HG02981 (cell line): ENCODE data around the gene DIAPH3.

Experiments used
- ATAC-seq: cut with Tn5 transposase; IDR thresholded peaks from one replicate; pipeline ENCODE4 v1.9.1; 2021; ENCODE audit warnings: mild to moderate bottlenecking, moderate library complexity; ENCODE audit not compliant: unreplicated experiment

The DIAPH3 gene

DNA sequence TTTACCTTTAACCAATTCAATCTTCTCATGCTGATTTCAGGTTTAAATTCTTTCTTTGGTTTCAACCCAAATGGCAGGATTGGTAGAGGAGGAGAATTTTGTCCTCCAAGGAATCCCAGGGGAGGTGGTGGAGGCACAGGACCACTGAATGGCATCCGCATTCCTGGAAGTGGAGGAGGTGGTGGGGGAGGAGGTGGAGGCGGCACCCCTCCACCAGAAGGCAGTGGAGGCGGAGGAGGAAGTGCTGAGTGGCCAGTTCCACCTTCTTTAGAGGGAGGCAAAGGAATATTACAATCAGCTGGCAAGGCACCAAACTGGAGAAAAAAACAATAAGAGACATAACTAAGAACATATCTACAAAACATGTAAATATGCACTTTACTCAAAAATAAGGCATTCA, 192.9 kb downstream of the DIAPH3 start:
- ATAC-seq, result no peak

GRCh38 chr13:59963827-59964226, 199.9 kb downstream of the DIAPH3 start:
- no peak for ATAC-seq

DNA sequence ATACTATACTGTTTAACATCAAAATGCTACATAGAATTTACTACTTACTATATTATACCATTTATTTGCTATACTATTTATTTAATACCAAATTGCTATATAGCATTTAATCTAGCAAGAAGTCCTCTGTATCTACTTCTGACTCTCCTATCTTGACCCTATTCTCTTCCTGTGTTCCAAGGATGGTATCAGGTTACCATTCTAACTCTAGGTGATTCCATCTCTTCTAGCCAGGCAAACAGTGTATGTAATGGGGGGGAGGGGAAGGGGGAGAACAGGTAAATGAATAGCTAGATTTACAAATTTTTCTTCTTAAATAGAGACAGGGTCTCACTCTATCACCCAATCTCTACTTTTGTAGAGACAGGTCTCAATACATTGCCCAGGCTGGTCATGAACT, 200.3 kb downstream of the DIAPH3 start:
- no peak for ATAC-seq

DNA sequence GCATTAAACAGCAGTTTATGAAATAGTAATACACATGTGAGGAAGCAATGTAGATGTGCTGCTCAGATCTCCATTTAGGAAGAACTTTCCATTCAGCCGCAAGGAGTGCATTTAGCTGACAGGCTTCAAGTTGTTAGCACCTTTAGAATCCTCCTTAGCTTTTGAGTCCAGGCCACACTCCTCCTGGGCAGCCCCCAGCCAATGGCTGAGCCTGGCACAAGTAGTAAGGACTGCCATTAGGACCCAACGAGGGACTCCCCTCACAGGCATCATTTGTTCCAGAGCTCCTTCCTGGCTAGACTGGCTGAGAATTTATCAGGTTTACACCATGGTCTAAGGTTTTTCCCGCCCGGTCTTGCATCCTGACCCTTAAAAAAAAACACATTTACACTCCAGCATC, 201.4 kb downstream of the DIAPH3 start:
- no peak for ATAC-seq

- no peak for ATAC-seq
Measured at GRCh38 chr13:59960683-59961082, 203.0 kb downstream of the DIAPH3 start.

GRCh38 chr13:59957438-59957837, 206.3 kb downstream of the DIAPH3 start:
- ATAC-seq, result no peak

DNA sequence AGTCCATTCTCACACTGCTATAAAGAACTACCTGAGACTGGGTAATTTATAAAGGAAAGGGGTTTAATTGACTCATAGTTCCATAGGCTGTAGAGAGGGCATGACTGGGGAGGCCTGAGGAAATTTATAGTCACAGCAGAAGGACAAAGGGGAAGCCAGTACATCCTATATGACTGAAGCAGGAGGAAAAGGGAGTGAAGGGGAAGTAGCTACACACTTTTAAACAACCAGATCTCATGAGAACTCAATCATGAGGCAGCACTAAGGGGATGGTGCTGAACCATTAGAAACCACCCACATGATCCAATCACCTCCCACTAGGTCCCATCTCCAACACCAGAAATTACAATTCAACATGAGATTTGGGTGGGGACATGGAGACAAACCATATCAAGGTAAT, 209.1 kb downstream of the DIAPH3 start:
- no peak for ATAC-seq

DNA sequence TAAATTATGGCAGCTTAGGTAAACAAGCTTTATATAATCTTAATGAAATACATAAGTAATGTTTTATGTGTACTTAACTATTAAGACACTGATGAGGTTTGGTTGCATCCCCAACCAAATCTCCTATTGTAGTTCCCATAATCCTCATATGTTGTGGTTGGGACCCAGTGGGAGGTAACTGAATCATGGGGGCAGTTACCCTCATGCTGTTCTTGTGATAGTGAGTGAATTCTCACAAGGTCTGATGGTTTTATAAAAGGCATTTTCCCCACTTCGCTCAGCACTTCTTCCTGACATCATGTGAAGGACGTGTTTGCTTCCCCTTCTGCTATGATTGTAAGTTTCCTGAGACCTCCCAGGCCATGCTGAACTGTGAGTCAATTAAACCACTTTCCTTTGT, 212.7 kb downstream of the DIAPH3 start:
- no peak for ATAC-seq

GRCh38 chr13:59950266-59950665, 213.5 kb downstream of the DIAPH3 start:
- ATAC-seq, result no peak

DNA sequence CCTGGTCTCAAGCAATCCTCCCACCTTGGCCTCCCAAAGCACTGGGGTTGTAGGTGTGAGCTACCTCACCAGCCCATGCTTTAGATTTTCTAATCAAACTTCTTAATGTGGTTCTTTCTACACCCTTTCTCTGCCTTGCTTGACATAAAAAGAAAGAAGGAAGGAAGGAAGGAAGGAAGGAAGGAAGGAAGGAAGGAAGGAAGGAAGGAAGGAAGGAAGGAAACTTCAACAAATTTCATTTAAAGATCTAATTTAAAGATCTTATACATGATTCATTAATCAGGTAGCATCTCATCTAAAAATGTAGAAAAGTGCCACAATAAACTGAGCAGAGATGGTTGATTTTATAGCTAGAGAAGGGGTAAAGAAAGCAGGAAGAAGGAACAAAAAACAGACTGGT, 215.0 kb downstream of the DIAPH3 start:
- ATAC-seq, result no peak

DNA sequence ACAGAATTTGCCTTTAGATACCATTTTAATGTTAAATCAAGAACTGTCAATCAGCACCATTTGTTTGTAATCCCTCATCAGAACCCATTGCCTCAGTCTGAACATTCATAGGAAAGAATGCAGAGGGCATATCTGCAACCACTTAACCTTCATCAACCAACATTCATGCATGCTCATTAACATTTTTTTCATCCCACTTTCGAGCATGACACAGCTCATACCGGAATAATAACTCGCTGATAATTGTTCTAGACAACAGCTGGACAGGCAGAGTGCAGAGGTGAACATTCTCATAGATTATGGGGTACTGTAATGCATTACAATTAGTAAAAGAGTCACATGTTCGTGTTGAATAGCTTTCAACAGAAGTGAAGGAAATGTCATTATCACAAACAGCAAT, 216.8 kb downstream of the DIAPH3 start:
- no peak for ATAC-seq

- no peak for ATAC-seq
Measured at GRCh38 chr13:59931621-59932020, 232.1 kb downstream of the DIAPH3 start.

DNA sequence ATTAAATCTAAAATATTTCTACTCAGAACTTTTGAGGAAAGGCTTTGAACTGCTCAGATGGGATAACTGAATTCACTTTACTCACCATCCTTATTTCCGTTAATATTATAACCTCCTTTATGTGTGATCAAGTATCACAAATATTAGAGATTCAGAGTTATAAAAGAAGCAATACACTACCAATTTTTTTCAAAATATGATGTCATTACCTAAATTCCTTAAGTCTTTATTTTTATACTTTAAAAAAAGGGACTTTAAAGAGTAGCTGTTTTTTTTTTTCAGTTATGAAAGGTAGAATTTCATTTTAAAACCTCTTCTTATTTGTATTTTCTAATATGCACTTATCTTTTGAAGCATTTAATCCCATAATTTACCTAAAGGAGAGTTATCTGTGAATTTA, 239.5 kb downstream of the DIAPH3 start:
- no peak for ATAC-seq

DNA sequence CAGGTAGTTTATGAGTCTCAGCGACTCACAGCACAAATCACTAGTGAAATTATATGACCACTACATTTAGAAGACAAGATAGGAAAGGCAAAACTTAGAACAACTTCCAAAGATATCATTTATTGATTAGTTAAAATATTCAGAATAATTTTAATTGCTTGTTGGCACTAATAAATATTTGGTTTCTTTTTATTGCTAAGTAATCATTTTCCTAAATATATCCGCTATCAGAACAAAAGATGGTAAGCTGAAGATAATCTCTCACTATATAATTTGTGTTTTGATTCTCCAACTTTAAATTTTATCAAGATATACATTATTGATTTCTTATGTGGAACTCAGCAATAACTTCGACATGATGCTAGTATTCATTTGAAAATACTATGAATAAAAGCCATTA, 248.5 kb downstream of the DIAPH3 start:
- ATAC-seq, result no peak

GRCh38 chr13:59914556-59914955, 249.2 kb downstream of the DIAPH3 start:
- no peak for ATAC-seq

DNA sequence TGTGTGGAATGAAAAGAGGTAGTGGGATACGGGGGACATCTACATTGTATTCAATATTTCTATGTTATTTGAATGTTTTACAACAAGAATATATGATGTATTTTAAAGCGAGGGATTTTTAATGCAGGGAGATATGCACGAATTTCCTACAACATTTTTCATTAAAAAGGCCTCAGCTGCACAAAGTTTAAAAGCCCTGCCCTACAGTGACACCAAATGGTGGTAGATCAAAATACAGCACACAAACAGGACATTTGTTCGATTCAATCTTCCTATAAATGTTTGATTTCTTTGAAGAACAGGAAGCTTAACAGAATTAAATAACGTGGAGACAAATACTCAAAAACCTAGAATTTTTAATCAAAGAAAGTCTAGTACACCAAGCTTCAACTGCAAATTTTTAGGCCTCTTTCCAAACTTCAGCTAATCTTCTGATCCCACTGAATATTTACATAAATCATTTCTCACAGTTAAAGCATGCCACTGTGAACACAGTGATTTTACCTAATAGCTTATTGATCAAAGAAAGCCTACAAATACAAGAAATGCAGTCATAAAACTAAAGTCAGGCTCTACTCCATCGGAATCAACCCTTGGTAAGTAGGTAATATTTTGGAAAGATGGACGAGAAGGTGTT, 257.2 kb downstream of the DIAPH3 start:
- no peak for ATAC-seq

- ATAC-seq, result no peak
Measured at GRCh38 chr13:59901191-59901590, 262.5 kb downstream of the DIAPH3 start.

DNA sequence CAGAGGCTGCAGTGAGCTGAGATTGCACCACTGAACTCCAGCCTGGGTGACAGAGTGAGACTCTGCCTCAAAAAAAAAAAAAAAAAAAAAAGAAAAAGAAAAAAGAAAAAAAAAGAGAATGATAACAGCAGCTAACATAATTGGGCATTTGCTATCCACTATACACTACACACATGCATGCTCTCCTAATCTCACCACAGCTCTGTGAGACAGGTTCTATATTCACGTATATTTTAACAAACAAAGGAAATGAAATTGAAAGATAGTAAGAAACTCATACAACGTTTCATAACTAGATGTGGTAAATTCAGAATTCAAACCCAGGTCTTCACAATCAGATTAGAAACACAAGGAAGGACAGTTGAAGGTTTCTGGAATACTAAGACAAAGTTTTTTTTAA, 265.7 kb downstream of the DIAPH3 start:
- no peak for ATAC-seq

GRCh38 chr13:59893266-59893665, 270.5 kb downstream of the DIAPH3 start:
- ATAC-seq, result no peak

GRCh38 chr13:59891053-59891452, 272.7 kb downstream of the DIAPH3 start:
- no peak for ATAC-seq

GRCh38 chr13:59890054-59890453, 273.7 kb downstream of the DIAPH3 start:
- no peak for ATAC-seq

- no peak for ATAC-seq
Measured at GRCh38 chr13:59888408-59888807, 275.3 kb downstream of the DIAPH3 start.

DNA sequence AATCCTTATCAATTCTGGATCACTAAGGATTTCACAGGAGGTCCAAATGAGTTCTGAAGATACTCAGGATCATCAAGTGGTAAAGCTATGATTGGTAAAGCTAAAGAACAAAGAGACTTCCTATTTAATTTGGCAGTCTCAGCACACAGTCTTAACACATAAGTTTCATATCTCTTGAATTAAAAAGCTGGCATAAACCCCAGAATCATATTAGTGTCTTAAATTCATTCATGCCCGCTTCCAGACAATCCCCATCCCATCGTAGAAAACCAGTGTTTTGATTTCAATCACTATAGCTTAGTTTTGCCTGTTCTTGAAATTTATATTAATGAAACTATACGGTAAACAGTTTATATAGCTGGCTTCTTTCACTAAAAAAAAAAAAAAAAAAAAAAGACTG, 278.7 kb downstream of the DIAPH3 start:
- no peak for ATAC-seq
